CD4-positive, alpha-beta T cell (primary cell): ENCODE results near the gene SSBP2. TPM values are rescaled to one million over a fixed set of nuclear protein-coding genes. Genes with fewer than 3 reads are reported as not detected.

Source experiments
- ATAC-seq: fragments of 200-7000 bp; cut with Tn5 transposase; one replicate; pipeline ENCODE4 v1.10.0; 2022; ENCODE audit warnings: mild to moderate bottlenecking; ENCODE audit not compliant: poor library complexity
- CTCF ChIA-PET: fragments of 350-600 bp; sonication (Branson Sonifier 250); formaldehyde crosslinking; loops from one replicate; lab custom pipeline; 2021; ENCODE audit warnings: antibody characterized with exemption, inconsistent platforms; lab: Charles Lee
- POLR2A ChIA-PET: fragments of 350-600 bp; sonication (Branson Sonifier 250); formaldehyde crosslinking; loops from one replicate; lab custom pipeline; 2021; ENCODE audit warnings: antibody characterized with exemption, inconsistent platforms; lab: Charles Lee
- DNase-seq, 14 experiments: peaks; one replicate each; pipeline ENCODE4 v3.0.0-alpha.2; 2013 to 2020; ENCODE audit warnings: mixed read lengths in 2 of 14
- H3K27ac ChIP-seq, 2 donors: one replicate each; pipeline versions ENCODE4 v1.5.1 to v1.7.0; 2013; ENCODE audit warnings: low read length in 2 of 2, low read depth in 1 of 2, mild to moderate bottlenecking in 1 of 2
- H3K27me3 ChIP-seq, 2 experiments: 1 replicate in 1 of 2; 2 replicates in 1 of 2; pipeline versions ENCODE4 v1.6.1 to v1.7.0; 2013; ENCODE audit warnings: low read length in 2 of 2, control low read depth in 1 of 2, mild to moderate bottlenecking in 1 of 2, moderate library complexity in 1 of 2; ENCODE audit not compliant: insufficient read depth in 2 of 2, control insufficient read depth in 1 of 2
- H3K36me3 ChIP-seq: one replicate; pipeline ENCODE4 v1.6.1; 2013; ENCODE audit warnings: low read length, control low read depth; ENCODE audit not compliant: insufficient read depth
- H3K4me1 ChIP-seq: one replicate; pipeline ENCODE4 v1.6.1; 2013; ENCODE audit warnings: low read length, control low read depth; ENCODE audit not compliant: insufficient read depth
- H3K4me3 ChIP-seq: one replicate; pipeline ENCODE4 v1.5.1; 2013; ENCODE audit warnings: mild to moderate bottlenecking, low read length, moderate library complexity
- H3K9me3 ChIP-seq, 2 experiments: 1 replicate in 1 of 2; 2 replicates in 1 of 2; pipeline versions ENCODE4 v1.6.1 to v1.7.0; 2013; ENCODE audit warnings: low read length in 2 of 2, mild to moderate bottlenecking in 2 of 2, control low read depth in 1 of 2, moderate library complexity in 1 of 2; ENCODE audit not compliant: control insufficient read depth in 1 of 2, insufficient read depth in 1 of 2
- H3K27ac Mint-ChIP-seq: one replicate; pipeline ENCODE4 v1.8.0; 2020; ENCODE audit warnings: mixed read lengths
- H3K27me3 Mint-ChIP-seq: one replicate; pipeline ENCODE4 v1.8.0; 2021; ENCODE audit warnings: mixed read lengths
- H3K36me3 Mint-ChIP-seq: one replicate; pipeline ENCODE4 v1.8.0; 2021; ENCODE audit warnings: low read depth, mixed read lengths
- H3K4me1 Mint-ChIP-seq: one replicate; pipeline ENCODE4 v1.8.0; 2021; ENCODE audit warnings: low read depth, mixed read lengths
- H3K4me3 Mint-ChIP-seq: one replicate; pipeline ENCODE4 v1.8.0; 2020; ENCODE audit warnings: mild to moderate bottlenecking, mixed read lengths
- H3K9me3 Mint-ChIP-seq: one replicate; pipeline ENCODE4 v1.8.0; 2020; ENCODE audit warnings: mixed read lengths
- CTCF ChIP-seq: fragments of 200-600 bp; IDR thresholded peaks from one replicate; pipeline ENCODE4 v1.8.0; 2022; ENCODE audit warnings: antibody characterized with exemption, mild to moderate bottlenecking
- intact Hi-C, 2 experiments: fragments of 100-400 bp; cut with DNase I in 1 of 2; cut with micrococcal nuclease in 1 of 2; formaldehyde crosslinking; loops; one replicate each; pipeline versions ENCODE4 v1.15.1 to v1.9.0; 2023 to 2025; cut with DNase I, micrococcal nuclease
- total RNA-seq, 174 experiments: library from RNA in 2 of 174; stranded (reverse) in 2 of 174; gene quantifications; one replicate each; pipeline ENCODE4 v1.2.3 and lab custom pipeline; 2021 to 2026

The SSBP2 gene
- total RNA-seq, 2 experiments from 2014 or later = 33.5 to 36.3 TPM

- peak; percentile 7 for ATAC-seq
- H3K9me3 Mint-ChIP-seq = no peaks in the 10 kb centered on the region
- POLR2A ChIA-PET = interaction anchor here (0.9 to 6.9 kb wide), 29 partner anchors 8 to 1095 kb away, joined by 3 to 383 read pairs (median 6); partner anchors contain the start of genes ATG10, DHFR, RPS23 and ZCCHC9
These were observed 1.2 kb downstream of the SSBP2 start for GRCh38 chr5:81749561-81750307.

DNA sequence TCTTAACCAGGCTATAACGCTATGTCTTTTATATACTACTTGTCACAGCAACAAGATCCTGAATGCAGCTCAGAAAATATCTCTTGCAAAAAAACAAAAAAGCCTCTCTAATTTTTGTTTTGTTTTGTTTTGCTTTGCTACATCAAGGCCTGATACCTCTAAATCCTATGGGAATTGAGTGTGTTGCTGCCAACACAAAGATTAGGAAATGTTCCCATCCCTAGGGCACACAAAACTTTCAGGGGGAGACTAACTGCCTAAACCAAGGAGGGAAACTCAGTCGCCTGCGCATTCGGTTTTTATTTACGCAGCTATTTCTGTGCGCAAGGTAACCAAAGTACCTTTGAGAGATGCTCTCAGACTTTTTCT lies 1.7 kb downstream of the SSBP2 start:
- no peak for ATAC-seq
- ChIA-PET CTCF (interaction anchor here (2.5 kb wide), 1 partner anchor 102 kb away, joined by 11 read pairs; no protein-coding TSS in a partner anchor), POLR2A (interaction anchor here (1.4 to 3.3 kb wide), 6 partner anchors 11 to 212 kb away, joined by 5 to 47 read pairs (median 22); no protein-coding TSS in a partner anchor)
- TF ChIP-seq CTCF = no peak
- Histone ChIP-seq H3K4me3 (peak overlapping the region; percentile 63), H3K27ac (peak overlapping the region in 1 of 2 donors; percentile 26), H3K4me1 (peaks cover 13% of the 10 kb centered on the region), H3K9me3 (no peaks in the 10 kb centered on the region), H3K27me3 (no peaks in the 10 kb centered on the region), H3K36me3 (no peaks in the 10 kb centered on the region)
- DNase-seq = peak in 1 of 14 experiments; percentile 12
- intact Hi-C loops = loop anchor here (5.0 kb wide), 3 partner anchors 72 to 1092 kb away; no protein-coding TSS in a partner anchor
- peaks cover 53% of the 10 kb centered on the region for H3K4me1 Mint-ChIP-seq
- H3K27ac Mint-ChIP-seq = peak overlapping the region; percentile 91
- no peaks in the 10 kb centered on the region for H3K27me3 Mint-ChIP-seq
- H3K36me3 Mint-ChIP-seq = peaks cover 11% of the 10 kb centered on the region
- H3K4me3 Mint-ChIP-seq = peak overlapping the region; percentile 99
- no peaks in the 10 kb centered on the region for H3K9me3 Mint-ChIP-seq

More at GRCh38 chr5:81749561-81750307, 1.2 kb downstream of the SSBP2 start:
- no peaks in the 10 kb centered on the region for H3K9me3 ChIP-seq
- Mint-ChIP-seq H3K36me3 (peaks cover 11% of the 10 kb centered on the region), H3K27me3 (no peaks in the 10 kb centered on the region), H3K27ac (peak overlapping the region; percentile 91), H3K4me3 (peak overlapping the region; percentile 99), H3K4me1 (peaks cover 49% of the 10 kb centered on the region)
- peak overlapping the region; percentile 63 for H3K4me3 ChIP-seq
- H3K27ac ChIP-seq = peak overlapping the region in 1 of 2 donors; percentile 26
- no peaks in the 10 kb centered on the region for H3K36me3 ChIP-seq
- TF ChIP-seq CTCF = no peak
- intact Hi-C loops = loop anchor here (2.0 to 10.0 kb wide), 10 partner anchors 38 to 1092 kb away; partner anchors contain the start of genes ATG10 (in 1 of the 2) and RPS23 (in 1 of the 2)
- peak; percentile 35 to 69 (median 44) for DNase-seq
- CTCF ChIA-PET = interaction anchor here (0.8 to 2.5 kb wide), 4 partner anchors 9 to 102 kb away, joined by 4 to 11 read pairs (median 6); no protein-coding TSS in a partner anchor
- H3K4me1 ChIP-seq = peaks cover 13% of the 10 kb centered on the region
- H3K27me3 ChIP-seq = no peaks in the 10 kb centered on the region

GRCh38 chr5:81748556-81748955 lies 2.3 kb downstream of the SSBP2 start:
- H3K9me3 Mint-ChIP-seq = no peaks in the 10 kb centered on the region

More at GRCh38 chr5:81748556-81748955, 2.3 kb downstream of the SSBP2 start:
- CTCF ChIA-PET = no interaction called here
- POLR2A ChIA-PET = interaction anchor here (1.4 to 3.3 kb wide), 2 partner anchors 31 to 103 kb away, joined by 11 to 47 read pairs; no protein-coding TSS in a partner anchor
- TF ChIP-seq CTCF = no peak
- intact Hi-C loops = loop anchor here (5.0 kb wide), 3 partner anchors 71 to 1091 kb away; no protein-coding TSS in a partner anchor
- Histone ChIP-seq H3K4me3 (no peak overlapping the region), H3K9me3 (no peaks in the 10 kb centered on the region), H3K4me1 (peaks cover 13% of the 10 kb centered on the region), H3K27ac (no peak overlapping the region), H3K36me3 (no peaks in the 10 kb centered on the region), H3K27me3 (no peaks in the 10 kb centered on the region)
- DNase-seq (no peak), ATAC-seq (no peak)
- Mint-ChIP-seq H3K36me3 (peaks cover 11% of the 10 kb centered on the region), H3K27ac (peak overlapping the region; percentile 91), H3K27me3 (no peaks in the 10 kb centered on the region), H3K4me1 (peaks cover 57% of the 10 kb centered on the region), H3K4me3 (peak overlapping the region; percentile 99)
